Gastrocnemius medialis (tissue), 4 donors: ENCODE data around the gene CFAP77.

Experiments used
- POLR2A ChIP-seq, 2 donors: fragments of 450-650 bp; IDR thresholded peaks; one replicate each; pipeline ENCODE4 v1.6.1; 2017; ENCODE audit warnings: antibody characterized with exemption in 2 of 2, mild to moderate bottlenecking in 2 of 2, moderate library complexity in 2 of 2
- TF ChIP-seq, protein P1 (sequence below), 5 experiments: fragments of 450-650 bp in 3 of 5; fragments of 200-600 bp in 2 of 5; sonication (generic) in 2 of 5; IDR thresholded peaks in 4 of 5; conservative IDR thresholded peaks in 1 of 5; 1 replicate in 4 of 5; 2 replicates in 1 of 5; pipeline ENCODE4 v1.5.1; 2016 to 2019; ENCODE audit warnings: antibody characterized with exemption in 5 of 5, mild to moderate bottlenecking in 3 of 5, moderate library complexity in 3 of 5

- TF ChIP-seq, protein P1, sequence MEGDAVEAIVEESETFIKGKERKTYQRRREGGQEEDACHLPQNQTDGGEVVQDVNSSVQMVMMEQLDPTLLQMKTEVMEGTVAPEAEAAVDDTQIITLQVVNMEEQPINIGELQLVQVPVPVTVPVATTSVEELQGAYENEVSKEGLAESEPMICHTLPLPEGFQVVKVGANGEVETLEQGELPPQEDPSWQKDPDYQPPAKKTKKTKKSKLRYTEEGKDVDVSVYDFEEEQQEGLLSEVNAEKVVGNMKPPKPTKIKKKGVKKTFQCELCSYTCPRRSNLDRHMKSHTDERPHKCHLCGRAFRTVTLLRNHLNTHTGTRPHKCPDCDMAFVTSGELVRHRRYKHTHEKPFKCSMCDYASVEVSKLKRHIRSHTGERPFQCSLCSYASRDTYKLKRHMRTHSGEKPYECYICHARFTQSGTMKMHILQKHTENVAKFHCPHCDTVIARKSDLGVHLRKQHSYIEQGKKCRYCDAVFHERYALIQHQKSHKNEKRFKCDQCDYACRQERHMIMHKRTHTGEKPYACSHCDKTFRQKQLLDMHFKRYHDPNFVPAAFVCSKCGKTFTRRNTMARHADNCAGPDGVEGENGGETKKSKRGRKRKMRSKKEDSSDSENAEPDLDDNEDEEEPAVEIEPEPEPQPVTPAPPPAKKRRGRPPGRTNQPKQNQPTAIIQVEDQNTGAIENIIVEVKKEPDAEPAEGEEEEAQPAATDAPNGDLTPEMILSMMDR (IDR thresholded peaks at IDR 0.05 in 4 of 5, conservative IDR thresholded peaks at IDR 0.05 in 1 of 5), result no peak
- no peak for TF ChIP-seq POLR2A (IDR thresholded peaks at IDR 0.05)
Observed at GRCh38 chr9:132390966-132391365, 19.0 kb upstream of the CFAP77 start.
